GM19099 (cell line): ENCODE results near the gene PRKCI.

Experiments
- POLR2A ChIP-seq: IDR thresholded peaks from 3 replicates; pipeline ENCODE4 v1.6.1; 2011; ENCODE audit warnings: low read depth; ENCODE audit not compliant: insufficient read length; ENCODE audit errors: extremely low read depth

PRKCI gene

DNA sequence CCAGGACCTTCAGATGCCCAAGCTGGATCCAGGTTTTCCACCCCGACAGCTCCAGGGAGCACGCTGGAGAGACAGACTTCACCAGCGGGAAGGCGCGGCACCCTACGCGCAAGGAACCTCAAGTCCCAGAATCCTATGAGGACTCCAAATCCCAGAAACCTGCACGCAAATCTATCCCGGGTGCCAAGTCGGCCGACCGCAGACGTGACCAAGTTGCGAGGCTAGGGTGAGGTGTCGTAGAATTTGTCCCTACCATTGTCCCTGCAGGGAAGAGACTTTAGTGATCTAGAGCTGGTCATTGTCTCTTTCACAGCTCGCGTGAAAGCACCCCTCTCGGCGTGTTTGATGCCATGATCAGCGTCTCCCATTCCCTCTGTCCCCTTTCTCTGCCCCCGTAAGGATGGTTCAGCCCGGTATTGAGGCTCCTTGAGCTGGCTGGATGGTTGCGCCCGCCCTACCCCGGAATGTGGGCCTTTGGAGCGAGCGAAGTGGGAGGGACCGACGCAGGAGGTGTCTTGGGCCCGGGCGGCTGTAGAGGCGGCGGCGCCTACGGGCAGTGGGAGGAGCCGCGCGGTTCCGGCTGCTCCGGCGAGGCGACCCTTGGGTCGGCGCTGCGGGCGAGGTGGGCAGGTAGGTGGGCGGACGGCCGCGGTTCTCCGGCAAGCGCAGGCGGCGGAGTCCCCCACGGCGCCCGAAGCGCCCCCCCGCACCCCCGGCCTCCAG lies at the start of gene PRKCI:
Gene PRKCI, plus strand, starts transcription at position 501 of the 723 bp plus-strand sequence. CDS start 246 bp downstream, outside the sequence.
- peak; percentile 67 for TF ChIP-seq POLR2A

DNA sequence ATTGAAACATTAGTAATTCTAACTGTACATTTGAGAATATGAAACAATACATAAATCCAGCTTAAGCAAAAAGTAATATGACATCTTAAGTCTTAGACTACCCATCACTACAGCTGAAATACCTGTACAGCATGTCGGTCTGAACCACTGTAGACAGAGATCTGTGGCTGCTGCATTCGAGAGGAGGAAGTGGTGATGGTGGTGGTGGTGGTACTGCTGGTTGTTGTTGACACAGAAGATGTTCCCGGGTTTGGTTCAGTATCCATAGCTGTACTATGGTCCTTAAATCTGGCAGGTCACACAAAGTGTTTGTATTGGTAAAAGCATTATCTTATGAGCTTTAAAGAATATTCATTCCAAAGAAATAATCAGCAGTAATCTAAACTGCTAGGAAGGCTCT lies 43.6 kb upstream of the PRKCI start:
- TF ChIP-seq POLR2A: no peak

DNA sequence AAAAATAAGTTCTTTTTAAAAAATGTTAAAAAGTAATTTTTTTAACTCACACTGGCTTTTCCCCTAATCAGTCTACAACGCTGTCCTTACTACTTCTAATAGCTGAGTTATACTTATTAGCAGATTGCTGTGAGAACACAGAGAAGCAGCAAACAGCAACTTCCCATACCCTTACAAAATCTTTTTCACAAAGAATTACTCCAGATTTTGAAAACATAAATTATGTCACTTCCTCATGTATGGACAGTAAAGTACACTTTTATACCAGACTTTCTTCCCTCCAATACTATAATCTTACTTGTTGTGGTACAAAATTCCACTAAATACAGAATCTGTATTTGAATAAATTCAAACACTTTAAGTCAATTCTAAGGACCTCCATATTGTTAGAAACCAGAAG lies 42.8 kb upstream of the PRKCI start:
- TF ChIP-seq POLR2A: no peak

DNA sequence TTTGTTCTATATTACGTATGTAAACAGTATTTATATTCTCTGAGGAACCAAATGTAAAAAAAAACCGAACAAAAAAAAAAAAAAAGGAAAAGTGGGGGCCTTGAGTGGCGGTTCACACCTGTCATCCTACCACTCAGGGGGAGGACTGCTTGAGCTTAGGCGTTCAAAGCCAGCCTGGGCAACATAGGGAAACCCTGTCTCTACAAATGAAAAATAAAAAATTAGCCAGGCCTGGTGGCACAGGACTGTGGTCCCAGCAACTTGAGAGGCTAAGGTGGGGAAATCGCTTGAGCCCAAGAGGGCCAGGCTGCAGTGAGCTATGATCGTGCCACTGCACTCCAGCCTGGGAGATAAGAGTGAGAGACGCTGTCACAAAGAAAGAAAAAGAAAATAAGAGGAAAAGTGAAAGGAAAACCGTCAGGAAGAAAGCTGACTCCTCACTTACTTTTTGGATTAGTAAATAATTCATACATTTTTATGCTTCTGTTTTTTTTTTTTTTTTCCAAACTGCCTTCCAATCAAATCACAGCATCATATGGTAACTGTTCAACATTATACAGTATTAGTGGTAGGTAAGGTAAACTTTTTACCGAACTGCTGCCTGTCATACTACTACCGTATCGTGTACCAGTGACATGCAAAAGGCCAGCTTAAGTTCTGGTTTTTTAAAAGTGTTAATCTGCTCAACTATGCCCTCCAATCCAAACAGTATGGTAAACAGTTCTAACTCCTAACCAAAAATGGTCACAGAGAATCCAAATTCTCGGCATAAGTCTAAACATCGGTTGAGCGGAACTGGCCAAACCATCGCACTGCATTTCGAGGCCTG lies 41.9 kb upstream of the PRKCI start:
- TF ChIP-seq POLR2A: no peak

DNA sequence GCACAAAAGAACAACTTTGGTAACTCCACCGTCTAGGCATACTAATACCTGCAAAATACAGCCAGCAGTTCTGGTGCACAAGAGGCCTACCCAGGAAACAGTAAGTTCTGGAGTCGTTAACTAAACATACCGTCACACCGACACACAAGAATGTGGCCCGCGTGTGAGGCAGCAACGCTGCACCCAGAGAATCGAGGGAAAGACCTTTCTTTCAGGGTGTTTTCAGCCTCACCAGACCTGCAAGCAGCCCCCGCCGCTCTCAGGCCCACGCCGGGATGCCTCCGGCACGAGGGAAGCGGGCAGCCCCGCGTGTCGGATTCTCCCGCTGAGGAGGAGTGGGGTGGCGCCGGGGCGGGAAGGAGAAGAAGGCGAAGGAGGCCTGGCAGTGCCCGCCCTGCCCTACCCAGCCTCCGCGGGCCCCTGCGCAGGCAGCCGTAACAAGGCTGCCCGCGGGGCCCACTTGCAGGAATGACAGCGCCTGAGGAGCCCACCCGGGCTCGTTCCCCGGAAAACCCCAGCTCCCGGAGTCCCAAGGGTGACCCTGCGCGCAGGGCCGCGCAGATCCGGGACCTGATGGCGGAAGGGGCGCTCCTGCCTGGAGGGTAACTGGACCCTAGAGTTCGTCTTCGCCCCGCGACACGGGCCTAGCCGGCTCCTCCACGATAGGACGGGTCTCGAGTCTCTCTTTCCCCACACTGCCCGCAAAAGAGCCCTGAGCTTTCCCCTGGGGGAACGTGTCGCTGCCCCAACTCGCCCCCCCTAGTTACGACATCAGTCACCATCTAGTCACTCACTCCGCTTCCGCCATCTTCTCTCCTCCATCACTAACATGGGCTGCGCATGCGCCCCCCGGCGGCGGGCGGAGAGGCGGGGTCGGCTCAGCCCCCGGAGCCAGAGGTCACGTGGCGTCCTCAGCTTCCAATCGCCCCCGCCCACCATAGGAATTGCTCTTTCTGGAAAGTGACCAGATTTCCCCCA lies 41.0 kb upstream of the PRKCI start, which contains the start of gene PHC3:
Gene PHC3, minus strand, starts transcription at position 826 of the 978 bp plus-strand sequence. Its CDS starts 18 bp downstream, at position 808.
- TF ChIP-seq POLR2A: peak; percentile 86

DNA sequence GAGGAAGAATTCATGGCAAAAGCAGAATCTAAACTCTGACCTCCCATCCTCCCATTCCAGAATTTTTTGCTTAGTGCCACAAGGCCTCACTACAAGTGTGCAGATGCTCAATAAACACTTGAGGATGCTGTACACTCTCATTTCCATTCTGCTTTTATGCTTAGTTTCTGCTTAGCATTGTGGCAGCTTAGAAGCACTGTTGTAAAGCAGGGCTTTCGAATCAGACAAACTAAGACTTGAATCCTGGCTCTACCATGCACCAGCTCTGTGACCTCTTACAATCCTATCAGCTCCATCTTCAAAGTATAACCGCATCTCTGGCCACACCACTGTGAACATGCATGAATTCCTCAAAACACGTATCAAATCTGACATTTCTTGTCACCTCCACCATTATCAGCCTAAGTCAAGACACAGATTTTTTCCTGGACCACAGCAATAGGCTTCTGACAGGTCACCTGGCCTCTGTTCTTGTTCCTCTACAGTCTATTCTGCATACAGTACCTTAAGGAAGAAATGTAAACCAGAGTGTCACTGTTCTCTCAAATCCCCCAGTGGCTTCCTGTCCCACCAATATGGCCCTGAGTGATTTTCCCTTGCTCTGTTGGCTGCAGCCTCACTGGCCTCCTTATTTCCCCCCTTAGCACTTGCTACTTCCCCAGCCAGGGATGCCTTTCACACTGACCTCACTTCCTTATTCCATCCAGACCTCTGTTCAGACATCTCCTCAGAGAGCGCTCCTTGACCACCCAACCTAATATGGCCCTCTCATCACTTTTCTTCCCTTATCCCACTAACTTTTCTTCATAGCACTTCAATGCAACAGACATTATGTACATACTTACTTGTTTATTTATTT lies 32.6 kb upstream of the PRKCI start:
- no peak for TF ChIP-seq POLR2A

DNA sequence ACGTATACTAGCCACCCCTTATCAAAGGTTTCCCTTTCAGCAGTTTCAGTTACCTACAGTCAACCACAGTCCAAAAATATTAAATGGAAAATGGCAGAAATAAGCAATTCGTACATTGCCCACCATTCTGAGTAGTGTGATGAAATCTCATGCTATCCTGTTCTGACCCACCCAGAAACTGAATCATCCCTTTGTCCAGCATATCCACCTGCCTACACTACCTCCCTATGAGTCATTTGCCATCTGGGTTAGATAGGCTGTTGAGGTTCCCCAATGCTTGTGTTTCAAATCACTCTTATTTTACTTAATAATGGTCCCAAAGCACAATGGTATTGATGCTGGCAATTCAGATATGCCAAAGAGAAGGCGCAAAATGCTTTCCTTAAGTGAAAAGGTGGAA lies 25.4 kb upstream of the PRKCI start:
- TF ChIP-seq POLR2A: no peak

DNA sequence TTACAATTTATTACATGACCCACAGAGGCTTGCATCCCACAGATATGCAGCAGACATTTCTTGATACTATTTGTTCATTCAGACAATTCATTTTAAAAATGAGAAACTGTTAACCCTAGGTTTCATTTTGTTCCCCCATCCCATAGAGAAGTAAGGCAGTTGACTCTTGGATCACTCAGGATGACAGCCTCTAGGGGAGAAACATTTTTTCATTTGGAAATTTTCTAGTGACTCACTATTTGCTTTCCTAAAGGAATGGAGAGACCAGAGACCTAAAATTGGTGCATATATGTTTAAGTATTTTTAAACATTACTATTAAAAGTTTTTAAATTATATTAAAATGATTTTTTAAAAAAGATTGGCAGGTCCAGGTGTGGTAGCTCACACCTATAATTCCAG lies 21.2 kb upstream of the PRKCI start:
- no peak for TF ChIP-seq POLR2A

DNA sequence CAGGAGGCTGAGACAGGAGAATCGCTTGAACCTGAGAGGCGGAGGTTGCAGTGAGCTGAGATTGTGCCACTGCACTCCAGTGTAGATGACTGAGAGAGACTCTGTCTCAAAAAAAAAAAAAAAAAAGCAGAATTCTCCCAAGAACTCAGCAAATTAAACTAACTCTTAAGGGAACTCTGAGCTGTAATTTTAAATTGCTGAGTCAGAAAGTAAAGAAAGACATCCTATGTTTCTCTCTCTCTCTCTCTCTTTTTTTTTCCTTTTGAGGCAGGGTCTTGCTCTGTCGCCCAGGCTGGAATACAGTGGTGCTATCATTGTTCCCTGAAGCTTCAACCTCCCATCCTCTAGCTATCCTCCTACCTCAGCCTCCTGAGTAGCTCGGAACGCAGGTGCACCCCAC lies 20.7 kb upstream of the PRKCI start:
- TF ChIP-seq POLR2A: no peak

DNA sequence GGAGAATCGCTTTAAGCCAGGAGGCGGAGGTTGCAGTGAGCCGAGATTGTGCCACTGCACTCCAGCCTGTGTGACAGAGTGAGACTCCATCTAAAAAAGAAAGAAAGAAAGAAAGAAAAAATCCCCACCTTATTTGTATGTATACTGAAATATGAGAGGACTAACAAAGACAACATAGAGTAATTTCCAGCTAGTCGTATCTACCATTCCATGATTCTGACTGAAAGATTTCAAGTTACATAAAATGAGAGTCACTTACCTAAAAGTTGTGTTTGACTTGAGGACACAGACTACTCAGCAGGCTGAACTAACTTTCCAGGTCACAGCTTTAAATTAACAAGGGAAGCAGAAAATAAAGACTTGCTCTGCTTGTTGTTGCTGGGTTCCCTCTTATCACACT lies 18.8 kb upstream of the PRKCI start:
- no peak for TF ChIP-seq POLR2A

DNA sequence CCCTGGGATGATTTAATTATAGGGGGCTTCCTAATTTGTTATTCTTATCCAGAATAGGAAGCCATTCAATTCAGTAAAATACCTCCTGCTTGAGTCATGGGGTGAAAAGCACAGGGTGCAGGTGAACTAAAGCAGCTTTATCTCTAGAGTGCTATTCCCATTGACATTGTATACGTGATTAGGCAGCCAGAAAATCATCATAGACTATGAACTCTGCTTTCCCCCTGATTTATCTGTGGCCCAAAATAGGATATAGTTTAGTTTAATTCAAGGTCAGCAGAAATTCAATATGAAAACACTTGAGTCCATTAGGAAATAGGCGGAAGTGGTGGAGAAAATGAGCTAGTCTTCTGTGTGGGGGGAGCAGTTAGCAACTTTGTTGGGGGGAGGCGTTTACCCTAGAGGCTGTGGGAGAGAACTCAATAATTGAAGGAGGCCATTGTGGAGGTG lies 18.2 kb upstream of the PRKCI start:
- no peak for TF ChIP-seq POLR2A

DNA sequence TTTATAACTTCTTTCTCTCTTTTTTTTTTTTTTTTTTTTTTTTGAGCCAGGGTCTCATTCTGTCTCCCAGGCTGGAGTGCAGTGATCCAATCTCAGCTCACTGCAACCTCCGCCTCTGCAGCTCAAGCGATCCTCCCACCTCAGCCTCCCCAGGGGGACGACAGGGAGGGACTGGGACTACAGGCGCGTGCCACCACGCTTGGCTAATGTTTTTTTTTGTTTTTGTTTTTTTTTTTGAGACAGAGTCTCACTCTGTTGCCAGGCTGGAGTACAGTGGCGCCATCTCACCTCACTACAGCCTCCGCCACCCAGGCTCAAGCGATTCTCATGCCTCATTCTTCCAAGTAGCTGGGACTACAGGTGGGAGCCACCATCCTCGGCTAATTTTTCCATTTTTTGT lies 17.7 kb upstream of the PRKCI start:
- TF ChIP-seq POLR2A: no peak

DNA sequence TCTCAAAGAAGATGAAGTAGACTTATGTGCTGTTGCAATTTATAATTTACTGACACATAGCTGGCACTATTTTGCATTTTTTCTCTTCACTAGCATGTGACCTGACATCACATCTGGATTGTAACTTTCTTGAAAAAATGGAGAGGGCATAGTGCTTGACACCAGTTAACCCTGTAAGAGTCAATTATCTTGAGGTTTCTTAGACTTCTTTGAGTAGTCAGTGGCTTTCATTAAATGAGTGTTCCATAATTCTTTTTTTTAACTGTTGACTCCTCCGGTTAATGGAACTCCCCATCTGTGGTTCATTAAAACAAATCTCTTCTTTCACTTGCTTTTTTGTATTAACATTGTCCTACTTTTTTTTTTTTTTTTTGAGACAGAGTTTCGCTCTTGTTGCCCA lies 16.9 kb upstream of the PRKCI start:
- no peak for TF ChIP-seq POLR2A

DNA sequence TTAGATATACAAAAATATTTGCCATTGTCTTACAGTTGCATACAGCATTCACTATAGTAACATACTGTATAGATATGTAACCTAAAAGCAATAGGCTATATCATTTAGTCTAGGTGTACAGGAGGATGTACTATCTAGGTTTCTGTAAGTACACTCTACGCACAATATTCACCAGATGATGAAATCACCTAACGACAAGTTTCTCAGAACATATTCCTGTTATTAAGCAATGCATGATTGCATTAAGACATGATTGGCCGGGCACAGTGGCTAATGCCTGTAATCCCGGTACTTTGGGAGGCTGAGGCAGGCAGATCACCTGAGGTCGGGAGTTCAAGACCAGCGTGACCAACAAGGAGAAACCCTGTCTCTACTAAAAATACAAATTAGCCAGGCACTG lies 14.5 kb upstream of the PRKCI start:
- no peak for TF ChIP-seq POLR2A

DNA sequence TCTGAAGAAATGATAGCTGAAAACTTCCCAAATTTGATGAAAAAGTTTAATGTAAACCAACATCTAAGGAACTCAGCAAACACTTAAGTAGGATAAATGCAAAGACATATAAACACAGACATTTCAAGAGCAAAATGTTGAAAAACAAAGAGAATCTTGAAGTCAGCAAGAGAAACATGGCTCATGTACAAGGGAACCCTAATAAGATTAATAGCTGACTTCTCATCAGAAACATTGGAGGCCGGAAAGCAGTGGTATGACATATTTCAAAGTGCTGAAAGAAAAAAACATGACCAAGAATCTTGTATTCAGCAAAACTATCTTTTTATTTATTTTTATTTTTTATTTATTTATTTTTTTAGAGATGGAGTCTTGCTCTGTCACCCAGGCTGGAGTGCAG lies 10.6 kb upstream of the PRKCI start:
- no peak for TF ChIP-seq POLR2A

DNA sequence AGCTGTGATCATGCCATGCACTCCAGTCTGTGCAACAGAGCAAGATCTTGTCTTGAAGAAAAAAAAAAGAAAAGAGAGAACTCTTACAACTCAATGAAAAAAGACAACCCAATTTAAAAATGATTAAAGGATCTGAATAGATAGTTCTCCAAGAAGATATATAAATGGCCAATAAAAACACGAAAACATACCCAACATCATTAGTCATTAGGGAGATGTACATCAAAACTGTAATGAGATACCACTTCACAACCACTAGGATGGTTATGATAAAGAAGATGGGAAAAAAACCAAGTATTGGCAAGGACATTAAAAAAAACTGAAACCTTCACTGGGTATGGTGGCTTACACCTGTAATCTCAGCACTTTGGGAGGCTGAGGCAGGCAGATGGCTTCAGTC lies 2.4 kb upstream of the PRKCI start:
- no peak for TF ChIP-seq POLR2A
